ENCODE measurements around the gene CAPZB. TPM values are rescaled to one million over a fixed set of nuclear protein-coding genes. Genes with fewer than 3 reads are reported as not detected.
A peak's percentile ranks its signal among the peaks of the same experiment; 100 is the strongest.
"Not testable (repeated sequence)": the region's sequence is repeated elsewhere in the genome, so short reads cannot be mapped to it uniquely, and the experiment has no call there.

CAPZB gene
- 100 to 1,000 TPM; 492 to 518 TPM for total RNA-seq

- CTCF ChIA-PET: interaction anchor here (0.5 to 3.4 kb wide), 13 partner anchors 8 to 175 kb away, joined by 3 to 54 read pairs (median 8); no protein-coding TSS in a partner anchor
- DNase-seq (peak; percentile 95), ATAC-seq (peak; percentile 91)
- POLR2A ChIA-PET: interaction anchor here (0.8 to 13.1 kb wide), 9 partner anchors 8 to 113 kb away, joined by 3 to 194 read pairs (median 5); a partner anchor contains a TSS
- Mint-ChIP-seq H3K4me3 (peak within 1 kb of the TSS; percentile 95), H3K27me3 (ENCODE audit: low read depth) (no peaks in the 10 kb centered on the region), H3K4me1 (ENCODE audit: low read depth) (peaks cover 55% of the 10 kb centered on the region), H3K9me3 (ENCODE audit: insufficient read depth) (no peaks in the 10 kb centered on the region), H3K36me3 (ENCODE audit: low read depth) (peaks cover 31% of the 10 kb centered on the region), H3K27ac (peak within 1 kb of the TSS; percentile 94)
Measured at GRCh38 chr1:19485362-19486187, at the start of gene CAPZB. CAPZB (minus strand) TSS chr1:19485539; CDS start chr1:19485438, 101 bp downstream.

- ChIA-PET CTCF (no interaction called here), POLR2A (no interaction called here)
- Mint-ChIP-seq H3K27me3 (ENCODE audit: low read depth) (no peaks in the 10 kb centered on the region), H3K4me3 (no peak overlapping the region), H3K9me3 (ENCODE audit: insufficient read depth) (no peaks in the 10 kb centered on the region), H3K36me3 (ENCODE audit: low read depth) (no peaks in the 10 kb centered on the region), H3K27ac (no peak overlapping the region), H3K4me1 (ENCODE audit: low read depth) (no peaks in the 10 kb centered on the region)
- ATAC-seq (no peak), DNase-seq (no peak)
Measured at GRCh38 chr1:19534281-19534680, 48.9 kb upstream of the CAPZB start.

- H3K9me3 Mint-ChIP-seq (ENCODE audit: insufficient read depth): no peaks in the 10 kb centered on the region
- no peaks in the 10 kb centered on the region for H3K27me3 Mint-ChIP-seq (ENCODE audit: low read depth)
- no peak overlapping the region for H3K4me3 Mint-ChIP-seq
- no peaks in the 10 kb centered on the region for H3K4me1 Mint-ChIP-seq (ENCODE audit: low read depth)
- POLR2A ChIA-PET: interaction anchor here (0.6 kb wide), 1 partner anchor 546 kb away, joined by 3 read pairs; no protein-coding TSS in a partner anchor
- ATAC-seq: no peak
- CTCF ChIA-PET: no interaction called here
- no peaks in the 10 kb centered on the region for H3K36me3 Mint-ChIP-seq (ENCODE audit: low read depth)
- H3K27ac Mint-ChIP-seq: no peak overlapping the region
- no peak for DNase-seq
Measured at GRCh38 chr1:19533626-19534025, 48.3 kb upstream of the CAPZB start.

- DNase-seq: no peak
- Mint-ChIP-seq H3K27ac (no peak overlapping the region), H3K4me1 (ENCODE audit: low read depth) (no peaks in the 10 kb centered on the region), H3K36me3 (ENCODE audit: low read depth) (no peaks in the 10 kb centered on the region), H3K27me3 (ENCODE audit: low read depth) (no peaks in the 10 kb centered on the region), H3K4me3 (no peak overlapping the region), H3K9me3 (ENCODE audit: insufficient read depth) (no peaks in the 10 kb centered on the region)
- ATAC-seq: no peak
- POLR2A ChIA-PET: no interaction called here
- CTCF ChIA-PET: no interaction called here
Measured at GRCh38 chr1:19532519-19532918, 47.2 kb upstream of the CAPZB start.

- H3K4me3 Mint-ChIP-seq: no peak overlapping the region
- DNase-seq (no peak), ATAC-seq (no peak)
- no peaks in the 10 kb centered on the region for H3K9me3 Mint-ChIP-seq (ENCODE audit: insufficient read depth)
- no peaks in the 10 kb centered on the region for H3K4me1 Mint-ChIP-seq (ENCODE audit: low read depth)
- H3K27ac Mint-ChIP-seq: no peak overlapping the region
- ChIA-PET POLR2A (no interaction called here), CTCF (no interaction called here)
- H3K27me3 Mint-ChIP-seq (ENCODE audit: low read depth): no peaks in the 10 kb centered on the region
- no peaks in the 10 kb centered on the region for H3K36me3 Mint-ChIP-seq (ENCODE audit: low read depth)
Measured at GRCh38 chr1:19529664-19530063, 44.3 kb upstream of the CAPZB start.

GRCh38 chr1:19528438-19528837, 43.1 kb upstream of the CAPZB start:
- Mint-ChIP-seq H3K36me3 (ENCODE audit: low read depth) (no peaks in the 10 kb centered on the region), H3K4me3 (no peak overlapping the region), H3K27me3 (ENCODE audit: low read depth) (no peaks in the 10 kb centered on the region), H3K4me1 (ENCODE audit: low read depth) (no peaks in the 10 kb centered on the region), H3K27ac (no peak overlapping the region), H3K9me3 (ENCODE audit: insufficient read depth) (no peaks in the 10 kb centered on the region)
- DNase-seq (no peak), ATAC-seq (no peak)
- CTCF ChIA-PET: no interaction called here
- POLR2A ChIA-PET: no interaction called here

- H3K4me3 Mint-ChIP-seq: no peak overlapping the region
- H3K27ac Mint-ChIP-seq: no peak overlapping the region
- no peaks in the 10 kb centered on the region for H3K27me3 Mint-ChIP-seq (ENCODE audit: low read depth)
- H3K4me1 Mint-ChIP-seq (ENCODE audit: low read depth): no peaks in the 10 kb centered on the region
- ATAC-seq (no peak), DNase-seq (no peak)
- H3K36me3 Mint-ChIP-seq (ENCODE audit: low read depth): no peaks in the 10 kb centered on the region
- CTCF ChIA-PET: interaction anchor here (0.8 to 1.0 kb wide), 3 partner anchors 10 to 178 kb away, joined by 3 read pairs; no protein-coding TSS in a partner anchor
- POLR2A ChIA-PET: no interaction called here
- peaks cover 9% of the 10 kb centered on the region for H3K9me3 Mint-ChIP-seq (ENCODE audit: insufficient read depth)
Measured at GRCh38 chr1:19525607-19526545, 40.5 kb upstream of the CAPZB start.

GRCh38 chr1:19524791-19525190, 39.5 kb upstream of the CAPZB start:
- no peak overlapping the region for H3K4me3 Mint-ChIP-seq
- peaks cover 9% of the 10 kb centered on the region for H3K9me3 Mint-ChIP-seq (ENCODE audit: insufficient read depth)
- H3K36me3 Mint-ChIP-seq (ENCODE audit: low read depth): no peaks in the 10 kb centered on the region
- H3K27ac Mint-ChIP-seq: no peak overlapping the region
- DNase-seq (no peak), ATAC-seq (no peak)
- ChIA-PET POLR2A (no interaction called here), CTCF (interaction anchor here (0.9 kb wide), 1 partner anchor 11 kb away, joined by 3 read pairs; no protein-coding TSS in a partner anchor)
- H3K27me3 Mint-ChIP-seq (ENCODE audit: low read depth): no peaks in the 10 kb centered on the region
- H3K4me1 Mint-ChIP-seq (ENCODE audit: low read depth): no peaks in the 10 kb centered on the region

- H3K27ac Mint-ChIP-seq; DNase-seq; H3K4me3 Mint-ChIP-seq; H3K9me3 Mint-ChIP-seq (ENCODE audit: insufficient read depth); H3K27me3 Mint-ChIP-seq (ENCODE audit: low read depth); CTCF ChIA-PET; H3K36me3 Mint-ChIP-seq (ENCODE audit: low read depth); H3K4me1 Mint-ChIP-seq (ENCODE audit: low read depth); POLR2A ChIA-PET; ATAC-seq: not testable (repeated sequence)
Measured at GRCh38 chr1:19522570-19522969, 37.2 kb upstream of the CAPZB start.

- Mint-ChIP-seq H3K36me3 (ENCODE audit: low read depth) (no peaks in the 10 kb centered on the region), H3K27me3 (ENCODE audit: low read depth) (no peaks in the 10 kb centered on the region), H3K4me1 (ENCODE audit: low read depth) (no peaks in the 10 kb centered on the region), H3K27ac (no peak overlapping the region), H3K9me3 (ENCODE audit: insufficient read depth) (peaks cover 9% of the 10 kb centered on the region), H3K4me3 (no peak overlapping the region)
- ChIA-PET POLR2A (no interaction called here), CTCF (no interaction called here)
- no peak for DNase-seq
- no peak for ATAC-seq
Measured at GRCh38 chr1:19521411-19521810, 36.1 kb upstream of the CAPZB start.

- Mint-ChIP-seq H3K27me3 (ENCODE audit: low read depth) (no peaks in the 10 kb centered on the region), H3K4me1 (ENCODE audit: low read depth) (no peaks in the 10 kb centered on the region), H3K27ac (no peak overlapping the region), H3K36me3 (ENCODE audit: low read depth) (no peaks in the 10 kb centered on the region), H3K4me3 (no peak overlapping the region), H3K9me3 (ENCODE audit: insufficient read depth) (peaks cover 9% of the 10 kb centered on the region)
- ATAC-seq: no peak
- ChIA-PET POLR2A (no interaction called here), CTCF (interaction anchor here (1.2 kb wide), 1 partner anchor 30 kb away, joined by 3 read pairs; no protein-coding TSS in a partner anchor)
- no peak for DNase-seq
Measured at GRCh38 chr1:19517017-19517416, 31.7 kb upstream of the CAPZB start.

- POLR2A ChIA-PET: interaction anchor here (0.7 kb wide), 1 partner anchor 28 kb away, joined by 3 read pairs; no protein-coding TSS in a partner anchor
- DNase-seq: no peak
- CTCF ChIA-PET: no interaction called here
- H3K27ac Mint-ChIP-seq: no peak overlapping the region
- ATAC-seq: no peak
- H3K9me3 Mint-ChIP-seq (ENCODE audit: insufficient read depth): no peaks in the 10 kb centered on the region
- peaks cover 10% of the 10 kb centered on the region for H3K4me1 Mint-ChIP-seq (ENCODE audit: low read depth)
- no peak overlapping the region for H3K4me3 Mint-ChIP-seq
- no peaks in the 10 kb centered on the region for H3K27me3 Mint-ChIP-seq (ENCODE audit: low read depth)
- no peaks in the 10 kb centered on the region for H3K36me3 Mint-ChIP-seq (ENCODE audit: low read depth)
Measured at GRCh38 chr1:19515201-19515600, 29.9 kb upstream of the CAPZB start.
